Uterus (tissue), 4 donors: ENCODE results near the gene PANK3. TPM values are rescaled to one million over a fixed set of nuclear protein-coding genes. Genes with fewer than 3 reads are reported as not detected.
"Not testable (repeated sequence)": the region's sequence is repeated elsewhere in the genome, so short reads cannot be mapped to it uniquely, and the experiment has no call there.

ENCODE experiments used
- DNase-seq, 2 donors: peaks; one replicate each; pipeline ENCODE4 v3.0.0-alpha.2; 2019 to 2020
- H3K27ac ChIP-seq, 2 donors: fragments of 200-600 bp; sonication (generic); 1 replicate in 1 of 2; 2 replicates in 1 of 2; pipeline ENCODE4 v1.5.1; 2016 to 2018
- H3K27me3 ChIP-seq, 2 donors: fragments of 200-600 bp; sonication (generic); one replicate each; pipeline ENCODE4 v1.5.1; 2018 to 2019; ENCODE audit warnings: control low read depth in 1 of 2
- H3K36me3 ChIP-seq, 2 donors: fragments of 200-600 bp; sonication (generic); one replicate each; pipeline ENCODE4 v1.5.1; 2019; ENCODE audit warnings: control low read depth in 1 of 2
- H3K4me1 ChIP-seq, 2 donors: fragments of 200-600 bp; sonication (generic); one replicate each; pipeline ENCODE4 v1.5.1; 2018 to 2019; ENCODE audit warnings: control low read depth in 1 of 2
- H3K4me3 ChIP-seq, 2 donors: fragments of 200-600 bp; sonication (generic); 1 replicate in 1 of 2; 2 replicates in 1 of 2; pipeline ENCODE4 v1.5.1; 2018 to 2019; ENCODE audit warnings: mild to moderate bottlenecking in 1 of 2
- H3K9me3 ChIP-seq, 2 donors: fragments of 200-600 bp; sonication (generic); one replicate each; pipeline ENCODE4 v1.5.1; 2019; ENCODE audit warnings: control low read depth in 1 of 2
- POLR2A ChIP-seq, 2 donors: fragments of 450-650 bp; IDR thresholded peaks; one replicate each; pipeline ENCODE4 v1.6.1; 2016; ENCODE audit warnings: antibody characterized with exemption in 2 of 2, mild to moderate bottlenecking in 1 of 2, moderate library complexity in 1 of 2
- intact Hi-C: fragments of 100-400 bp; cut with DNase I; formaldehyde crosslinking; loops from one replicate; pipeline ENCODE4 v1.15.1; 2023; ENCODE audit warnings: low total_unique reads
- total RNA-seq, 4 donors: library from RNA; depleted of rRNA in 3 of 4; stranded (reverse); fragments of >200 nt in 3 of 4; gene quantifications; one replicate each; pipeline versions ENCODE4 v1.1.0 to v1.2.4, GENCODE V29; 2014 to 2023
- TF ChIP-seq, protein P1 (sequence below), 4 experiments: fragments of 200-600 bp in 2 of 4; fragments of 450-650 bp in 2 of 4; sonication (generic) in 2 of 4; IDR thresholded peaks; one replicate each; pipeline ENCODE4 v1.5.1; 2016 to 2019; ENCODE audit warnings: antibody characterized with exemption in 4 of 4, mild to moderate bottlenecking in 2 of 4, moderate library complexity in 1 of 4
- donor health status: DM: yes; HTN: yes; CAD: no.

PANK3 gene
- total RNA-seq, 4 donors from 2014 or later = 15.6 to 92.6 (median 32.2) TPM

DNA sequence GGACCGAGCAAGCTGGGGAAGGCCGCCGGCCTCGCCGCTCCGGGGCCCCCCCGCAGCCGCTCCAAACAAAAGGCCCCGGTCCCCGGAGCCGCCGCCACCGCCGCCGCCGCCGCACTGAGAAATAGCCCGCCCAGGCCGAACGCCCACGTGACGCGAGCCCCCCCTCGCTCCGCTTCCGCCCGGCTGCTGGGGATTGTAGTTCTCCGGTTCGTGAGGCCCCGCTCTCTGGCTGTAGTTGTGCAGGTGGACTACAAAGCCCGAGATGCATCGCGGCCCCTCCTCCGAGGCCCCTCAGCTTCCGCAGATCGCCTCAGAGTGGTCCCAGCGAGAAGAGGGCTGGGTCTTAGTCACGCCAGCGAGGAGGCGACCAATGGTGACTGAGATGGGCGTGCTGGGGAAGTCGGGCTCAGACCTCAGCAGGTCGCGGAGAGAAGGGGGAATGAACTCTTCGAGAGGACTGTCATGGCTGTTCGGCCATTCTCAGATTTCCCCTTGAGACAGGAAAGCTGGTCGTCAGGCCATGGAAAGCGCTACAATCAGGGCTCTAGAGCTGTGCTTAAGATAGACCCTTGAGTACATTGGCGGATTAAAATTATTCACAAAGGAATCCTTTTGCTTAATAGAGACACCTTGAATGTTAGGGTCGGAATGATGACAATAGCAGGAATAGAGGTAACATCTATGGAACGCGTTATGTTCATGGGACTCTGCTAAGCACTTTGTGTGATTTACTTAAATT, 489 bp upstream of the PANK3 start:
- peak; percentile 82 to 91 for TF ChIP-seq POLR2A (IDR thresholded peaks at IDR 0.05)
- TF ChIP-seq, protein P1, sequence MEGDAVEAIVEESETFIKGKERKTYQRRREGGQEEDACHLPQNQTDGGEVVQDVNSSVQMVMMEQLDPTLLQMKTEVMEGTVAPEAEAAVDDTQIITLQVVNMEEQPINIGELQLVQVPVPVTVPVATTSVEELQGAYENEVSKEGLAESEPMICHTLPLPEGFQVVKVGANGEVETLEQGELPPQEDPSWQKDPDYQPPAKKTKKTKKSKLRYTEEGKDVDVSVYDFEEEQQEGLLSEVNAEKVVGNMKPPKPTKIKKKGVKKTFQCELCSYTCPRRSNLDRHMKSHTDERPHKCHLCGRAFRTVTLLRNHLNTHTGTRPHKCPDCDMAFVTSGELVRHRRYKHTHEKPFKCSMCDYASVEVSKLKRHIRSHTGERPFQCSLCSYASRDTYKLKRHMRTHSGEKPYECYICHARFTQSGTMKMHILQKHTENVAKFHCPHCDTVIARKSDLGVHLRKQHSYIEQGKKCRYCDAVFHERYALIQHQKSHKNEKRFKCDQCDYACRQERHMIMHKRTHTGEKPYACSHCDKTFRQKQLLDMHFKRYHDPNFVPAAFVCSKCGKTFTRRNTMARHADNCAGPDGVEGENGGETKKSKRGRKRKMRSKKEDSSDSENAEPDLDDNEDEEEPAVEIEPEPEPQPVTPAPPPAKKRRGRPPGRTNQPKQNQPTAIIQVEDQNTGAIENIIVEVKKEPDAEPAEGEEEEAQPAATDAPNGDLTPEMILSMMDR (IDR thresholded peaks at IDR 0.05) = peak in 1 of 4 experiments; percentile 25
- DNase-seq = peak; percentile 98
- H3K4me1 ChIP-seq = peaks cover 0 to 4% of the 10 kb centered on the region in 2 donors
- peak overlapping the region; percentile 91 to 92 for H3K4me3 ChIP-seq
- peak overlapping the region; percentile 97 for H3K27ac ChIP-seq
- no peaks in the 10 kb centered on the region for H3K27me3 ChIP-seq
- intact Hi-C loops = no loop called here
- no peaks in the 10 kb centered on the region for H3K36me3 ChIP-seq
- no peaks in the 10 kb centered on the region for H3K9me3 ChIP-seq

DNA sequence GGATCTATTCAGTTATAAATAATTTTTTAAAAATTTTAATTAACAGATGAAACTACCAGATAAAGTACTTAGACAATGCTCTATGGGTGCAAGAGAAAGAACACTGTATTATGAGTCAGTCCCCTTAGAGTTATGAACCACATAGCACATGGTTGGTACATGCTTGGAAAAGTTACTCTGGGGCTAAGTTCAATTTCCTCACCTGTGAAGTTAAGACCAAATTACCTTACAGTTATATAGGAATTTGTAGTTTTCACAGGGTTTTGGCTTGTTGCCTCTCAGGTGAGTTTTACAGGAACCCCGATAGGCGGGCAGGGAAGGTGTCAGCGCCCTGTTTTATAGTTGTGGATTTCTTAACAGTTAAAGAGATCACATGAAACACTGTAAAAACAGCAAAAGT, 1.2 kb downstream of the PANK3 start:
- H3K36me3 ChIP-seq = no peaks in the 10 kb centered on the region
- intact Hi-C loops = no loop called here
- H3K9me3 ChIP-seq = no peaks in the 10 kb centered on the region
- no peaks in the 10 kb centered on the region for H3K27me3 ChIP-seq
- H3K4me3 ChIP-seq = peak overlapping the region; percentile 91 to 92
- DNase-seq = no peak
- H3K27ac ChIP-seq = no peak overlapping the region
- peaks cover 0 to 4% of the 10 kb centered on the region in 2 donors for H3K4me1 ChIP-seq
- no peak for TF ChIP-seq POLR2A (IDR thresholded peaks at IDR 0.05)
- TF ChIP-seq, protein P1 (IDR thresholded peaks at IDR 0.05) = no peak

DNA sequence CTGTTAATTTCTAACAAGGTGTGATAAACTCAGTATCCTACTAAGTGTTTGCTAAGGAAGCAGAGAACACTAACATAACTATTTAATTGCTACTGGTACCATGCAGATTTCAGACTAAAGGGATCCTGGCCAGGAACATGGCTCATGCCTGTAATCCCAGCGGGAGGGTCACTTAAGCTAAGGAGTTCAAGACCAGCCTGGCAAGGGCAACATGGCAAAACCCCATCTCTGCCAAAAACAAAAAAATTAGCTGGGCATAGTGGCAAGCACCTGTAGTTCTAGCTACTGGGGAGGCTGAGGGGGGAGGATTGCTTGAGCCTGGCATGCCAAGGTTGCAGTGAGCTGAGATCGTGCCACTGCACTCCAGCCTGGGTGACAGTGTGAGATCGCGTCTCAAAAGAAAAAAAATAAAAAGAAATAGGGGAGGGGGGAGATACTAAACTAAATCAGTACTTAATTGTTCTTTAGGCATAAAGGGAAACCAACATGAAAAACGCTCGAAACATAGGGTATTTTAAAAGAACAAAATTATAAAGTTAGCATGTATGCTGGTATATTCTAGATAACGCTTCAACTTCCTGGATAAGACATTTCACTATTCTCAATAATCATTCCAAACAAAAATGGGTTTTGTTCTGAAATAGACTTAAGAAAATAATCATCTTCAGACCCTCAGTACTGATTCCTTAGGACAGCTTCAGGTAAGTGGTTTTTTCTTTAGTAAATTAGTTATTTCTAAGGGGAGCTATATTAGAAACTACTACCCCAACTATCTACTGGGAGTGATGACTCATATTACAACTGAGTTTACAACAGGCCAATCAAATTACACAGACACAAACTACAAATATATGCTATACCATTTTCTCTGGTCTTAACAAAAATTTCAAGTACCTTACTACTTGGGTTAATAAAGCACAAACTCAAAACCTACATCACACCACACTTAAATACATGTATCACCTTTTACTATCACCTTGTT, 3.5 kb downstream of the PANK3 start:
- peaks cover 0 to 4% of the 10 kb centered on the region in 2 donors for H3K4me1 ChIP-seq
- no peak for DNase-seq
- no peaks in the 10 kb centered on the region for H3K36me3 ChIP-seq
- H3K27ac ChIP-seq = no peak overlapping the region
- H3K4me3 ChIP-seq = no peak overlapping the region
- H3K27me3 ChIP-seq = no peaks in the 10 kb centered on the region
- intact Hi-C loops = no loop called here
- TF ChIP-seq, protein P1 (IDR thresholded peaks at IDR 0.05) = no peak
- no peak for TF ChIP-seq POLR2A (IDR thresholded peaks at IDR 0.05)
- no peaks in the 10 kb centered on the region for H3K9me3 ChIP-seq

DNA sequence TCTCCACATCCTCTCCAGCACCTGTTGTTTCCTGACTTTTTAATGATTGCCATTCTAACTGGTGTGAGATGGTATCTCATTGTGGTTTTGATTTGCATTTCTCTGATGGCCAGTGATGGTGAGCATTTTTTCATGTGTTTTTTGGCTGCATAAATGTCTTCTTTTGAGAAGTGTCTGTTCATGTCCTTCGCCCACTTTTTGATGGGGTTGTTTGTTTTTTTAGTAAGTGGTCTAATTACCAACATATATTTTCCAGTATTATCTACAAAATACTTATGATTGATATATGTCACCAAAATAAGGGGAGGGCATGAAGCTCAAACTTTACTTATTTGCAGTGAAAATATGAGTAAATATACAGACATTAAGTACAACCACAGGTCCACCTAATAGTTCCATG, 5.0 kb downstream of the PANK3 start:
- H3K27me3 ChIP-seq, H3K27ac ChIP-seq, H3K36me3 ChIP-seq, DNase-seq, H3K4me1 ChIP-seq, H3K9me3 ChIP-seq, H3K4me3 ChIP-seq, intact Hi-C loops: not testable (repeated sequence)

DNA sequence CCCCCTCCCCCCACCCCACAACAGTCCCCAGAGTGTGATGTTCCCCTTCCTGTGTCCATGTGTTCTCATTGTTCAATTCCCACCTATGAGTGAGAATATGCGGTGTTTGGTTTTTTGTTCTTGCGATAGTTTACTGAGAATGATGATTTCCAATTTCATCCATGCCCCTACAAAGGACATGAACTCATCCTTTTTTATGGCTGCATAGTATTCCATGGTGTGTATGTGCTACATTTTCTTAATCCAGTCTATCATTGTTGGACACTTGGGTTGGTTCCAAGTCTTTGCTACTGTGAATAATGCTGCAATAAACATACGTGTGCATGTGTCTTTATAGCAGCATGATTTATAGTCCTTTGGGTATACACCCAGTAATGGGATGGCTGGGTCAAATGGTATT, 5.5 kb downstream of the PANK3 start:
- intact Hi-C loops, H3K27me3 ChIP-seq, H3K27ac ChIP-seq, H3K9me3 ChIP-seq, H3K4me3 ChIP-seq, H3K36me3 ChIP-seq, DNase-seq, H3K4me1 ChIP-seq: not testable (repeated sequence)
